GM12801 (cell line): ENCODE results near the gene ADRB1.

Experiments used
- CTCF ChIP-seq: IDR thresholded peaks from one replicate; pipeline ENCODE4 v1.5.1; 2011; ENCODE audit warnings: control low read depth; ENCODE audit not compliant: insufficient read length; ENCODE audit errors: extremely low read depth

ADRB1 gene

DNA sequence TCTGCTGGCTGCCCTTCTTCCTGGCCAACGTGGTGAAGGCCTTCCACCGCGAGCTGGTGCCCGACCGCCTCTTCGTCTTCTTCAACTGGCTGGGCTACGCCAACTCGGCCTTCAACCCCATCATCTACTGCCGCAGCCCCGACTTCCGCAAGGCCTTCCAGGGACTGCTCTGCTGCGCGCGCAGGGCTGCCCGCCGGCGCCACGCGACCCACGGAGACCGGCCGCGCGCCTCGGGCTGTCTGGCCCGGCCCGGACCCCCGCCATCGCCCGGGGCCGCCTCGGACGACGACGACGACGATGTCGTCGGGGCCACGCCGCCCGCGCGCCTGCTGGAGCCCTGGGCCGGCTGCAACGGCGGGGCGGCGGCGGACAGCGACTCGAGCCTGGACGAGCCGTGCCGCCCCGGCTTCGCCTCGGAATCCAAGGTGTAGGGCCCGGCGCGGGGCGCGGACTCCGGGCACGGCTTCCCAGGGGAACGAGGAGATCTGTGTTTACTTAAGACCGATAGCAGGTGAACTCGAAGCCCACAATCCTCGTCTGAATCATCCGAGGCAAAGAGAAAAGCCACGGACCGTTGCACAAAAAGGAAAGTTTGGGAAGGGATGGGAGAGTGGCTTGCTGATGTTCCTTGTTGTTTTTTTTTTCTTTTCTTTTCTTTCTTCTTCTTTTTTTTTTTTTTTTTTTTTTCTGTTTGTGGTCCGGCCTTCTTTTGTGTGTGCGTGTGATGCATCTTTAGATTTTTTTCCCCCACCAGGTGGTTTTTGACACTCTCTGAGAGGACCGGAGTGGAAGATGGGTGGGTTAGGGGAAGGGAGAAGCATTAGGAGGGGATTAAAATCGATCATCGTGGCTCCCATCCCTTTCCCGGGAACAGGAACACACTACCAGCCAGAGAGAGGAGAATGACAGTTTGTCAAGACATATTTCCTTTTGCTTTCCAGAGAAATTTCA is 1.7 kb downstream of the ADRB1 start:
- TF ChIP-seq CTCF, result no peak

- no peak for TF ChIP-seq CTCF
Observed at GRCh38 chr10:114046087-114046458, 2.4 kb downstream of the ADRB1 start.

GRCh38 chr10:114048472-114048871 is 4.8 kb downstream of the ADRB1 start:
- no peak for TF ChIP-seq CTCF

- TF ChIP-seq CTCF, result no peak
Observed at GRCh38 chr10:114051714-114052113, 8.0 kb downstream of the ADRB1 start.

GRCh38 chr10:114052255-114052654 is 8.6 kb downstream of the ADRB1 start:
- TF ChIP-seq CTCF, result no peak

GRCh38 chr10:114053946-114054345 is 10.3 kb downstream of the ADRB1 start:
- no peak for TF ChIP-seq CTCF

DNA sequence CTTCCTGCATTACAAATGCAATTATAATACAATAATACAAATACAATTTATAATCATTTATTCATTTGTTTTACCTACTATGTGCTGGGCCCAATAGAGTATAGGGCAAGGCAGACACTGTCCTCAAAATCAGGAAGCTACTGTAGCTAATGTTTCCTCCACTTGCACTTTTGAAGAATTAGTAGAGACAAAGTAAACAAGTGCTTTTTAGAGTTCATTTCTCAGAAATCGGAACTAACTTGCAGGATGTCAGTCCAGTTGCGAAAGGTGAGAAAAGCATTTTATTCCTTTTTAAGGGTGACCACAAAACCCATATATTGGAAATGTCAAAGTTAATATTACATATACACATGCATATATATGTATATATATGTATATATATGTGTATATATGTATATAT is 14.2 kb downstream of the ADRB1 start:
- no peak for TF ChIP-seq CTCF
